ENCODE data around the gene FUNDC2. TPM values are rescaled to one million over a fixed set of nuclear protein-coding genes. Genes with fewer than 3 reads are reported as not detected.
A peak's percentile ranks its signal among the peaks of the same experiment; 100 is the strongest.

Gene FUNDC2
- total RNA-seq, 1 donor from 2014 or later = 79.7 TPM

DNA sequence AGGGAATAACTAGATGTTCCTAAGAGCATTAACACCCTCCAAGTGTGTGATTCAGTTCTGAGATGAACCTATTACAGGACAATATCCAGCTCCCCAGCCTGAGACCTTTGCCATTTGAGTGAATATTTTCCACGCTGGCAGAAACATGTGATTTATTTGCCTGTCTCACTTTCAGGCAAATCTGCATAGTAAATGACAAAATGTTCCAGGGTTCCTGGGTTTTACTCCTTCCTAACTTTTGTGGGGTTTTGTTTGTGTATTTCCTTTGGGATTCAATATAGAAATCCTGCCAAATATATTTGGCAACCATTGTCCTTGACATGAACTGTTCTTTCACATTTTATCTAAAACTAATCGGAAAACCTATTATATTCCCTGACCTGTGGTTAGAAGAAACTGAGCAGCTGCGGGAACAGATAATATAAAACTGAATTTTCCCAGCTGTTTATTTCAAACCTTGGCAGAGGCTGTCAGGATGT lies 16.6 kb upstream of the FUNDC2 start:
- DNase-seq = no peak
- H3K9me3 ChIP-seq = no peaks in the 10 kb centered on the region
- H3K27ac ChIP-seq = no peak overlapping the region
- TF ChIP-seq, protein P1, sequence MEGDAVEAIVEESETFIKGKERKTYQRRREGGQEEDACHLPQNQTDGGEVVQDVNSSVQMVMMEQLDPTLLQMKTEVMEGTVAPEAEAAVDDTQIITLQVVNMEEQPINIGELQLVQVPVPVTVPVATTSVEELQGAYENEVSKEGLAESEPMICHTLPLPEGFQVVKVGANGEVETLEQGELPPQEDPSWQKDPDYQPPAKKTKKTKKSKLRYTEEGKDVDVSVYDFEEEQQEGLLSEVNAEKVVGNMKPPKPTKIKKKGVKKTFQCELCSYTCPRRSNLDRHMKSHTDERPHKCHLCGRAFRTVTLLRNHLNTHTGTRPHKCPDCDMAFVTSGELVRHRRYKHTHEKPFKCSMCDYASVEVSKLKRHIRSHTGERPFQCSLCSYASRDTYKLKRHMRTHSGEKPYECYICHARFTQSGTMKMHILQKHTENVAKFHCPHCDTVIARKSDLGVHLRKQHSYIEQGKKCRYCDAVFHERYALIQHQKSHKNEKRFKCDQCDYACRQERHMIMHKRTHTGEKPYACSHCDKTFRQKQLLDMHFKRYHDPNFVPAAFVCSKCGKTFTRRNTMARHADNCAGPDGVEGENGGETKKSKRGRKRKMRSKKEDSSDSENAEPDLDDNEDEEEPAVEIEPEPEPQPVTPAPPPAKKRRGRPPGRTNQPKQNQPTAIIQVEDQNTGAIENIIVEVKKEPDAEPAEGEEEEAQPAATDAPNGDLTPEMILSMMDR (IDR thresholded peaks at IDR 0.05) = no peak
- ATAC-seq = no peak
- H3K4me3 ChIP-seq = no peak overlapping the region
- H3K4me1 ChIP-seq = no peaks in the 10 kb centered on the region
- intact Hi-C loops (cut with DNase I) = no loop called here
- no peaks in the 10 kb centered on the region for H3K27me3 ChIP-seq (ENCODE audit: low read depth)
- H3K36me3 ChIP-seq = no peaks in the 10 kb centered on the region

DNA sequence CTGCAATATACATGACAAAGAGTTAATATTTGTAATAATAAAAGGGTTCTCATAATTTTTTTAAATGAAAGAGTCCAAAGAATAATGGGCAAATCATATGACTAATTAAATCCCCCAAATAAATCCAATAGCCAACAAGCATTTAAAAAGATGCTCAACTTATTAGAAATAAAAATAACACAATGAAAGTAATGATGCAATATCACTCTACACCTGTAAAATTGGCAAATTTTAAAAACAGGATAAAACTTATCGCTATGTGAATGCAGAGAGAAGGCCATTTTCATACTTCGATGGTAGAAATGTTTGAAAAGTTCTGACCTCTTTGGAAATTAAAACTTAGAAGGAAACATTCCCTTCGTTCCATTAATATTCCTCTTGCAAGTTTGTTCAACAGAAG lies 6.1 kb upstream of the FUNDC2 start:
- Histone ChIP-seq H3K27ac (no peak overlapping the region), H3K4me3 (peak overlapping the region; percentile 31), H3K27me3 (ENCODE audit: low read depth) (no peaks in the 10 kb centered on the region), H3K9me3 (no peaks in the 10 kb centered on the region), H3K4me1 (no peaks in the 10 kb centered on the region), H3K36me3 (no peaks in the 10 kb centered on the region)
- DNase-seq = no peak
- ATAC-seq = no peak
- TF ChIP-seq, protein P1 (IDR thresholded peaks at IDR 0.05) = no peak
- intact Hi-C loops (cut with DNase I) = no loop called here

GRCh38 chrX:155022585-155022984 lies 4.1 kb upstream of the FUNDC2 start, which contains the start of gene F8:
Gene F8, minus strand, starts transcription at chrX:155022723. Its CDS starts 171 bp downstream, at chrX:155022552.
- TF ChIP-seq, protein P1 (IDR thresholded peaks at IDR 0.05) = no peak
- no peaks in the 10 kb centered on the region for H3K9me3 ChIP-seq
- intact Hi-C loops (cut with DNase I) = no loop called here
- no peaks in the 10 kb centered on the region for H3K4me1 ChIP-seq
- H3K4me3 ChIP-seq = peak within 1 kb of the TSS; percentile 32
- peak within 1 kb of the TSS; percentile 18 for H3K27ac ChIP-seq
- no peaks in the 10 kb centered on the region for H3K36me3 ChIP-seq
- no peak for ATAC-seq
- H3K27me3 ChIP-seq (ENCODE audit: low read depth) = no peaks in the 10 kb centered on the region
- no peak for DNase-seq

DNA sequence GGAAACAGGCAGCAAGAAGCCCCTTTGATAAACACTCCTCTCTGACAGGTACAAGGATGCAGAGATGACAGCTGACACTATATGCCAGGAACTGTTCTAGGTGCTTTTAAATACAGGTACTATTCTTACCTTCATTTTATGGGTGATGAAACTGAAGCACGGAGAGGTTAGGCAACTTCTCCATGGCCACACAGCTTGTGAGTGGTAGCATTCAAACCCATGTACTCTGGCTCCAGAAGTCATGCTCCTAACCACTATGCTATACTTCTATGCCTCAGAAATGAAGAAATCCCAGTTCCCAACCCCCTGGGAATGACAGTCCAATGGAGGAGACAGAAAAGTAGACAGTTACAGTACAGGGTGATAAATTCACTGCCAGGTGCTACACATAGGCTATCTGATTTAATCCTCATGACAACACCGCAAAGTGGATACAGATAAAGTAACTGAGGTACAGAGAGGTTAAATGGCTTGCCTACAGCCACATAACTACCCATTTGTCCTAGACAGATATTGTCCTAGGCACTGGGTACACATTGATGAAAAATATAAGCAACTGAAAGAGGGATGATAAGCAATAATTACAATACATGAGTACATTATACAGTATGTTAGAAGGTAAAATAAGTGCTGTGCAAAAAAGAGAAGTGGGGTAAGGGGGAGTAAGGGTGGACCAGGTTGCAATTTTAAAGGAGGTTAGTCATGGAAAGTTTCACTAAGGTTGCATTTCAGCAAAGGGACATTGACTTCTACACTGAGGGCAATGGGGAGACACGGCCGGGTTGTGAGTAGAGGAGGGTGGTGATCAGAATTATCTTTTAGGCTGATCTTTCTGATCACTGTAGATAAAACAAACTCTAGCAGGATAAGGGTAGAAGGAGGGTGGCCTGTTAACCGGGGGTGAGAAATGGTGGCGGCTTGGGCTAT lies 2.5 kb upstream of the FUNDC2 start:
- H3K4me1 ChIP-seq = peaks cover 8% of the 10 kb centered on the region
- ATAC-seq = no peak
- H3K9me3 ChIP-seq = no peaks in the 10 kb centered on the region
- no peak for DNase-seq
- TF ChIP-seq, protein P1 (IDR thresholded peaks at IDR 0.05) = no peak
- no peak overlapping the region for H3K27ac ChIP-seq
- no peaks in the 10 kb centered on the region for H3K27me3 ChIP-seq (ENCODE audit: low read depth)
- no peak overlapping the region for H3K4me3 ChIP-seq
- intact Hi-C loops (cut with DNase I) = no loop called here
- no peaks in the 10 kb centered on the region for H3K36me3 ChIP-seq

- no peak for DNase-seq
- peak overlapping the region; percentile 98 for H3K27ac ChIP-seq
- H3K9me3 ChIP-seq = no peaks in the 10 kb centered on the region
- TF ChIP-seq, protein P1 (IDR thresholded peaks at IDR 0.05) = no peak
- H3K27me3 ChIP-seq (ENCODE audit: low read depth) = no peaks in the 10 kb centered on the region
- ATAC-seq = no peak
- no peaks in the 10 kb centered on the region for H3K36me3 ChIP-seq
- H3K4me3 ChIP-seq = peak overlapping the region; percentile 61
- H3K4me1 ChIP-seq = peaks cover 8% of the 10 kb centered on the region
- intact Hi-C loops (cut with DNase I) = no loop called here
These were observed 271 bp upstream of the FUNDC2 start for GRCh38 chrX:155026420-155026726.
